SK-N-SH (cell line): ENCODE data around the gene DDAH1. TPM values are rescaled to one million over a fixed set of nuclear protein-coding genes. Genes with fewer than 3 reads are reported as not detected.

Experiments used
- CTCF ChIA-PET: fragments of 300-600, 350-600 bp; formaldehyde crosslinking; extraction: SDS; loops from one replicate; lab custom pipeline; 2021; lab: Yijun Ruan, JAX
- POLR2A ChIA-PET: fragments of 350-600 bp; sonication (Branson Sonifier 250); formaldehyde crosslinking; extraction: SDS; loops from one replicate; lab custom pipeline; 2020; ENCODE audit warnings: antibody characterized with exemption, inconsistent platforms; lab: Yijun Ruan, JAX
- DNase-seq: peaks from one replicate; pipeline ENCODE4 v3.0.0; 2012
- H2AFZ ChIP-seq: fragments of 200-600 bp; sonication (generic); 2 replicates; pipeline ENCODE4 v1.8.1; 2016; ENCODE audit warnings: antibody characterized with exemption, mild to moderate bottlenecking, low read depth
- H3F3A ChIP-seq: fragments of 200-600 bp; sonication (generic); replicated peaks from 2 replicates; pipeline ENCODE3; 2016; ENCODE audit warnings: antibody characterized with exemption, mild to moderate bottlenecking; ENCODE audit not compliant: insufficient read depth
- H3K27ac ChIP-seq, 2 experiments: fragments of 200-500 bp in 1 of 2; fragments of 200-600 bp in 1 of 2; sonication (Bioruptor generic) in 1 of 2; sonication (generic), shearing (Covaris generic) in 1 of 2; 2 replicates each; pipeline versions ENCODE4 v1.5.1 to v1.6.1; 2014 to 2016; ENCODE audit warnings: low read depth in 2 of 2, inconsistent platforms in 1 of 2, low read length in 1 of 2, mild to moderate bottlenecking in 1 of 2, mixed read lengths in 1 of 2
- H3K27me3 ChIP-seq: fragments of 200-600 bp; sonication (generic), shearing (Covaris generic); 2 replicates; pipeline ENCODE4 v1.6.1; 2016; ENCODE audit warnings: mixed run types; ENCODE audit not compliant: insufficient read depth
- H3K36me3 ChIP-seq, 2 experiments: fragments of 200-500 bp in 1 of 2; fragments of 200-600 bp in 1 of 2; sonication (Bioruptor generic) in 1 of 2; sonication (generic) in 1 of 2; replicated peaks in 1 of 2; 2 replicates each; pipeline versions ENCODE3 to v1.5.1; 2014 to 2016; ENCODE audit warnings: low read length in 1 of 2, mild to moderate bottlenecking in 1 of 2; ENCODE audit not compliant: insufficient read depth in 2 of 2, control insufficient read depth in 1 of 2
- H3K4me1 ChIP-seq, 2 experiments: fragments of 200-500 bp in 1 of 2; fragments of 200-600 bp in 1 of 2; sonication (Bioruptor generic) in 1 of 2; sonication (generic), shearing (Covaris generic) in 1 of 2; 2 replicates each; pipeline versions ENCODE4 v1.5.1 to v1.6.1; 2014 to 2016; ENCODE audit warnings: low read depth in 1 of 2, low read length in 1 of 2, mixed run types in 1 of 2; ENCODE audit not compliant: insufficient read depth in 2 of 2, control insufficient read depth in 1 of 2
- H3K4me2 ChIP-seq: fragments of 200-600 bp; sonication (generic), shearing (Covaris generic); 2 replicates; pipeline ENCODE4 v1.6.1; 2017; ENCODE audit warnings: mixed run types
- H3K4me3 ChIP-seq, 2 experiments: fragments of 200-500 bp in 1 of 2; fragments of 200-600 bp in 1 of 2; sonication (Bioruptor generic) in 1 of 2; sonication (generic), shearing (Covaris generic) in 1 of 2; 2 replicates each; pipeline versions ENCODE4 v1.5.1 to v1.8.1; 2014 to 2016; ENCODE audit warnings: low read depth in 2 of 2, inconsistent platforms in 1 of 2, low read length in 1 of 2, mild to moderate bottlenecking in 1 of 2, mixed read lengths in 1 of 2, moderate library complexity in 1 of 2
- H3K79me2 ChIP-seq: fragments of 200-600 bp; sonication (generic); 2 replicates; pipeline ENCODE4 v1.8.1; 2017; ENCODE audit warnings: mild to moderate bottlenecking; ENCODE audit not compliant: insufficient read depth
- H3K9ac ChIP-seq: fragments of 200-600 bp; sonication (generic); 2 replicates; pipeline ENCODE4 v1.6.1; 2017; ENCODE audit warnings: mixed run types
- H3K9me2 ChIP-seq: fragments of 200-600 bp; sonication (generic); 2 replicates; pipeline ENCODE4 v1.6.1; 2017; ENCODE audit warnings: mixed run types
- H3K9me3 ChIP-seq: fragments of 200-600 bp; sonication (generic); 2 replicates; pipeline ENCODE4 v1.6.1; 2017; ENCODE audit warnings: mixed run types, mild to moderate bottlenecking, moderate library complexity
- H4K20me1 ChIP-seq: fragments of 200-600 bp; sonication (generic); 2 replicates; pipeline ENCODE4 v1.6.1; 2017; ENCODE audit warnings: mild to moderate bottlenecking, mixed run types; ENCODE audit not compliant: insufficient read depth
- CHD2 ChIP-seq: fragments of 150-350 bp; IDR thresholded peaks from 2 replicates; pipeline ENCODE4 v1.6.1; 2018; ENCODE audit warnings: low read length; ENCODE audit not compliant: partially characterized antibody
- ELF1 ChIP-seq: IDR thresholded peaks from 2 replicates; pipeline ENCODE4 v1.4.0; 2012
- FOXJ3 ChIP-seq: sonication (generic); formaldehyde crosslinking; IDR thresholded peaks from 2 replicates; pipeline ENCODE4 v1.5.1; 2020; ENCODE audit warnings: mild to moderate bottlenecking, missing genetic modification reagents
- GABPA ChIP-seq: IDR thresholded peaks from 2 replicates; pipeline ENCODE4 v1.4.0; 2012; ENCODE audit warnings: low read depth, mild to moderate bottlenecking
- JUND ChIP-seq: IDR thresholded peaks from 2 replicates; pipeline ENCODE4 v1.4.0; 2012
- MEF2A ChIP-seq: IDR thresholded peaks from 2 replicates; pipeline ENCODE4 v1.4.0; 2012; ENCODE audit warnings: low read depth, borderline replicate concordance
- MXI1 ChIP-seq: IDR thresholded peaks from 2 replicates; pipeline ENCODE4 v1.6.1; 2012; ENCODE audit warnings: mild to moderate bottlenecking, low read depth, low read length, improper control_type of control experiment
- NFIC ChIP-seq: IDR thresholded peaks from 2 replicates; pipeline ENCODE4 v1.4.0; 2012; ENCODE audit warnings: borderline replicate concordance
- NRF1 ChIP-seq: IDR thresholded peaks from 2 replicates; pipeline ENCODE4 v1.6.1; 2012; ENCODE audit warnings: low read depth, mild to moderate bottlenecking, low read length
- SMC3 ChIP-seq: IDR thresholded peaks from 2 replicates; pipeline ENCODE4 v1.6.1; 2012; ENCODE audit warnings: low read depth, low read length, improper control_type of control experiment
- TCF12 ChIP-seq: IDR thresholded peaks from 2 replicates; pipeline ENCODE4 v1.4.0; 2012
- TEAD4 ChIP-seq: IDR thresholded peaks from 2 replicates; pipeline ENCODE4 v1.4.0; 2012; ENCODE audit warnings: mild to moderate bottlenecking, borderline replicate concordance; ENCODE audit not compliant: insufficient read depth
- WGBS: methylation state at CpG from one replicate; pipeline ENCODE4 v1.1.6; 2017; ENCODE audit warnings: low lambda C conversion rate; 5-methylcytosine and 5-hydroxymethylcytosine counted together
- polyA plus RNA-seq, 3 experiments: library from polyadenylated mRNA; depleted of rRNA; stranded (reverse); fragments of >200 nt; gene quantifications; 2 replicates each; pipeline ENCODE4 v1.2.3, GENCODE V29; 2012
- small RNA-seq, 7 experiments: library from RNA; depleted of rRNA; stranded (forward); fragments of <200 nt; gene quantifications; one replicate each; pipeline ENCODE3, GENCODE V24; 2012
- TF ChIP-seq, protein P1 (sequence below): IDR thresholded peaks from 2 replicates; pipeline ENCODE4 v1.4.0; 2012; ENCODE audit warnings: low read depth
- TF ChIP-seq, protein P2 (sequence below): fragments of 150-350 bp; IDR thresholded peaks from 2 replicates; pipeline ENCODE4 v1.6.1; 2016; ENCODE audit warnings: mild to moderate bottlenecking, low read depth, low read length
- TF ChIP-seq, protein P3 (sequence below): fragments of 200-600 bp; sonication (generic); IDR thresholded peaks from 2 replicates; pipeline ENCODE4 v1.6.1; 2017; ENCODE audit warnings: antibody characterized with exemption, mild to moderate bottlenecking, moderate library complexity
- TF ChIP-seq, protein P4 (sequence below): IDR thresholded peaks from 2 replicates; pipeline ENCODE4 v1.4.0; 2012; ENCODE audit warnings: low read depth, borderline replicate concordance
- TF ChIP-seq, protein P5 (sequence below): fragments of 150-350 bp; IDR thresholded peaks from 2 replicates; pipeline ENCODE4 v1.6.1; 2017; ENCODE audit warnings: antibody characterized with exemption, low read length, low read depth, borderline replicate concordance

The DDAH1 gene
- polyA plus RNA-seq, 1 of the 3 experiments (the other 2 are of a cell fraction), result 64.3 TPM

DNA sequence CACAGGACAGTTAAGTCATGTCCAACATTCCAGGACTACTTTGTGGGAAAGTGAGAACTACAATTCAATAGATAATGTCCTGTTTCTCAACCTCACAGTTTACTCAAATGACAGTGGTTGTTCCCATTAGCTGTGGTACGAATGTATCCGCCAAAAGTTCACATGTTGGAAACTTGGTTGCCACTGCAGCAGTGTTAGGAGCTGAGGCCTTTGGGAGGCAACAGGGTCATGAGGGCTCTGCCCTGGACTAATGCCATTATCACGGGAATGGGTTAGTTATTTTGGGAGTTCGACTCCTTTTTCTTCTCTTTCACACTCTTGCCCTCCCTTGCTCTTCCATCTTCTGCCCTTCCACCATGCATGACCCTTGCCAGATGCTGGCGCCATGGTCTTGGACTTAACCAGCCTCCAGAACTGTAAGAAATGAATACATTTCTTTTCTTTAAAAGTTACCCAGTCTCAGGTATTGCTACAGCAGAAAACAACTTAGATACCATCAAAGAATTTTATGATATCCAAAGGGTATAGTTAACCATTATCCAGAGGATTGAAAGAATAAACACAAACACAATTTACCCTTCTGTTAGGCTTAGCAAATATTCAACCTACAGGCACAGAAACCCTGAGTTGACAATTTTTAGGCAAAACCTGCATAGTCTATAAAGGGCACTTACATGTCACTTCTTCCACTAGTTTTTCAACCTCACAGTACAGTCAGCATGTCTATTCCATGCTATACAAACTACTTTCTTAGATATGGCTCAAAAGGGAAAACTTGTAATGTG, 196.0 kb downstream of the DDAH1 start:
- TF ChIP-seq, protein P1, sequence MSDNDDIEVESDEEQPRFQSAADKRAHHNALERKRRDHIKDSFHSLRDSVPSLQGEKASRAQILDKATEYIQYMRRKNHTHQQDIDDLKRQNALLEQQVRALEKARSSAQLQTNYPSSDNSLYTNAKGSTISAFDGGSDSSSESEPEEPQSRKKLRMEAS, result no peak
- TF ChIP-seq, protein P2, sequence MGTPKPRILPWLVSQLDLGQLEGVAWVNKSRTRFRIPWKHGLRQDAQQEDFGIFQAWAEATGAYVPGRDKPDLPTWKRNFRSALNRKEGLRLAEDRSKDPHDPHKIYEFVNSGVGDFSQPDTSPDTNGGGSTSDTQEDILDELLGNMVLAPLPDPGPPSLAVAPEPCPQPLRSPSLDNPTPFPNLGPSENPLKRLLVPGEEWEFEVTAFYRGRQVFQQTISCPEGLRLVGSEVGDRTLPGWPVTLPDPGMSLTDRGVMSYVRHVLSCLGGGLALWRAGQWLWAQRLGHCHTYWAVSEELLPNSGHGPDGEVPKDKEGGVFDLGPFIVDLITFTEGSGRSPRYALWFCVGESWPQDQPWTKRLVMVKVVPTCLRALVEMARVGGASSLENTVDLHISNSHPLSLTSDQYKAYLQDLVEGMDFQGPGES, result no peak
- no peak for TF ChIP-seq GABPA
- TF ChIP-seq CHD2, result no peak
- TF ChIP-seq MEF2A, result no peak
- TF ChIP-seq, protein P3, sequence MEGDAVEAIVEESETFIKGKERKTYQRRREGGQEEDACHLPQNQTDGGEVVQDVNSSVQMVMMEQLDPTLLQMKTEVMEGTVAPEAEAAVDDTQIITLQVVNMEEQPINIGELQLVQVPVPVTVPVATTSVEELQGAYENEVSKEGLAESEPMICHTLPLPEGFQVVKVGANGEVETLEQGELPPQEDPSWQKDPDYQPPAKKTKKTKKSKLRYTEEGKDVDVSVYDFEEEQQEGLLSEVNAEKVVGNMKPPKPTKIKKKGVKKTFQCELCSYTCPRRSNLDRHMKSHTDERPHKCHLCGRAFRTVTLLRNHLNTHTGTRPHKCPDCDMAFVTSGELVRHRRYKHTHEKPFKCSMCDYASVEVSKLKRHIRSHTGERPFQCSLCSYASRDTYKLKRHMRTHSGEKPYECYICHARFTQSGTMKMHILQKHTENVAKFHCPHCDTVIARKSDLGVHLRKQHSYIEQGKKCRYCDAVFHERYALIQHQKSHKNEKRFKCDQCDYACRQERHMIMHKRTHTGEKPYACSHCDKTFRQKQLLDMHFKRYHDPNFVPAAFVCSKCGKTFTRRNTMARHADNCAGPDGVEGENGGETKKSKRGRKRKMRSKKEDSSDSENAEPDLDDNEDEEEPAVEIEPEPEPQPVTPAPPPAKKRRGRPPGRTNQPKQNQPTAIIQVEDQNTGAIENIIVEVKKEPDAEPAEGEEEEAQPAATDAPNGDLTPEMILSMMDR, result no peak
- TF ChIP-seq, protein P4, sequence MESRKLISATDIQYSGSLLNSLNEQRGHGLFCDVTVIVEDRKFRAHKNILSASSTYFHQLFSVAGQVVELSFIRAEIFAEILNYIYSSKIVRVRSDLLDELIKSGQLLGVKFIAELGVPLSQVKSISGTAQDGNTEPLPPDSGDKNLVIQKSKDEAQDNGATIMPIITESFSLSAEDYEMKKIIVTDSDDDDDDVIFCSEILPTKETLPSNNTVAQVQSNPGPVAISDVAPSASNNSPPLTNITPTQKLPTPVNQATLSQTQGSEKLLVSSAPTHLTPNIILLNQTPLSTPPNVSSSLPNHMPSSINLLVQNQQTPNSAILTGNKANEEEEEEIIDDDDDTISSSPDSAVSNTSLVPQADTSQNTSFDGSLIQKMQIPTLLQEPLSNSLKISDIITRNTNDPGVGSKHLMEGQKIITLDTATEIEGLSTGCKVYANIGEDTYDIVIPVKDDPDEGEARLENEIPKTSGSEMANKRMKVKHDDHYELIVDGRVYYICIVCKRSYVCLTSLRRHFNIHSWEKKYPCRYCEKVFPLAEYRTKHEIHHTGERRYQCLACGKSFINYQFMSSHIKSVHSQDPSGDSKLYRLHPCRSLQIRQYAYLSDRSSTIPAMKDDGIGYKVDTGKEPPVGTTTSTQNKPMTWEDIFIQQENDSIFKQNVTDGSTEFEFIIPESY, result no peak
- no peak for TF ChIP-seq NFIC
- no peak for TF ChIP-seq SMC3
- TF ChIP-seq, protein P5, sequence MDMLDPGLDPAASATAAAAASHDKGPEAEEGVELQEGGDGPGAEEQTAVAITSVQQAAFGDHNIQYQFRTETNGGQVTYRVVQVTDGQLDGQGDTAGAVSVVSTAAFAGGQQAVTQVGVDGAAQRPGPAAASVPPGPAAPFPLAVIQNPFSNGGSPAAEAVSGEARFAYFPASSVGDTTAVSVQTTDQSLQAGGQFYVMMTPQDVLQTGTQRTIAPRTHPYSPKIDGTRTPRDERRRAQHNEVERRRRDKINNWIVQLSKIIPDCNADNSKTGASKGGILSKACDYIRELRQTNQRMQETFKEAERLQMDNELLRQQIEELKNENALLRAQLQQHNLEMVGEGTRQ, result no peak
- no peak for TF ChIP-seq NRF1
- TF ChIP-seq JUND, result no peak
- no peak for TF ChIP-seq TEAD4
- TF ChIP-seq MXI1, result no peak
- TF ChIP-seq FOXJ3 (CRISPR knock-in tag), result no peak
- no peak for TF ChIP-seq ELF1
- no peak for TF ChIP-seq TCF12
- Histone ChIP-seq H3K9me3 (no peaks in the 10 kb centered on the region), H3K27me3 (no peaks in the 10 kb centered on the region), H4K20me1 (peaks cover 42% of the 10 kb centered on the region), H2AFZ (no peak overlapping the region), H3K4me1 (peaks cover 0 to 9% of the 10 kb centered on the region in 2 experiments; a peak in 2 of 4 replicates), H3K4me2 (no peak overlapping the region), H3K9me2 (no peaks in the 10 kb centered on the region), H3K79me2 (peaks cover 70% of the 10 kb centered on the region), H3K36me3 (peaks cover 57 to 68% of the 10 kb centered on the region in 2 experiments), H3K9ac (no peak overlapping the region), H3F3A (peaks cover 48% of the 10 kb centered on the region), H3K4me3 (no peak overlapping the region), H3K27ac (no peak overlapping the region)
- WGBS, result 97% methylated on average over 3 of the region's 5 CpGs
- CTCF ChIA-PET, result interaction anchor here (1.3 to 4.6 kb wide), 3 partner anchors 10 to 324 kb away, joined by 6 to 40 read pairs (median 6); partner anchors contain the start of gene C1orf52
- DNase-seq, result no peak
- POLR2A ChIA-PET, result no interaction called here

Small RNAs within 50 kb of the gene (small RNA-seq; reads per million reads assigned to genes)
- gene RF00019, result 0 reads per million in 7 experiments

Other genes with a start within 250 kb of the DDAH1 start
- 23.4 and 24.3 TPM in 2 replicates for gene C1orf52, start 205.5 kb downstream of the DDAH1 start, polyA plus RNA-seq (2012; rRNA removed)
- gene BCL10, start 188.5 kb downstream of the DDAH1 start, polyA plus RNA-seq (2012; rRNA removed), result 5.8 and 6.6 TPM in 2 replicates
- 363 and 543 TPM in 2 replicates for gene CCN1, start 115.6 kb upstream of the DDAH1 start, polyA plus RNA-seq (2012; rRNA removed)
- 7.7 and 10.1 TPM in 2 replicates for gene ZNHIT6, start 243.3 kb upstream of the DDAH1 start, polyA plus RNA-seq (2012; rRNA removed)